Measurements from ENCODE around the gene SESN3.

SESN3 gene

GRCh38 chr11:95182397-95182796 is 48.6 kb downstream of the SESN3 start:
- no peak for TF ChIP-seq AEBP2 (tag by site-specific recombination; IDR thresholded peaks at IDR 0.05; ENCODE audit: borderline replicate concordance)
- no peak for TF ChIP-seq KLF16 (tag by site-specific recombination; IDR thresholded peaks at IDR 0.05)
- TF ChIP-seq ZBTB17 (tag by site-specific recombination; IDR thresholded peaks at IDR 0.05), result no peak
- TF ChIP-seq ZNF530 (tag by site-specific recombination; IDR thresholded peaks at IDR 0.05; ENCODE audit: low read depth), result no peak
- no peak for TF ChIP-seq MZF1 (tag by site-specific recombination; IDR thresholded peaks at IDR 0.05; ENCODE audit: borderline replicate concordance)
- TF ChIP-seq ZNF366 (tag by site-specific recombination; conservative IDR thresholded peaks at IDR 0.05), result no peak
- no peak for TF ChIP-seq ZNF639 (tag by site-specific recombination; IDR thresholded peaks at IDR 0.05)
- TF ChIP-seq ZIC2 (tag by site-specific recombination; IDR thresholded peaks at IDR 0.05), result no peak
- no peak for TF ChIP-seq ZNF560 (tag by site-specific recombination; IDR thresholded peaks at IDR 0.05; ENCODE audit: borderline replicate concordance)
- Histone ChIP-seq H3K36me3 (ENCODE audit: control insufficient read depth in 2 of 2, insufficient read depth in 1 of 2, low read length in 2 of 2) (peaks cover 14 to 41% of the 10 kb centered on the region in 2 experiments), H3K9me3 (ENCODE audit: control insufficient read depth, insufficient read depth, low read depth, low read length) (no peaks in the 10 kb centered on the region), H3K4me3 (ENCODE audit: low read depth, low read length) (no peak overlapping the region), H3K4me1 (ENCODE audit: control insufficient read depth, insufficient read depth, low read length) (no peaks in the 10 kb centered on the region), H3K27ac (ENCODE audit: extremely low read depth, low read depth, low read length) (no peak overlapping the region)
- ChIA-PET POLR2A (no interaction called here), CTCF (no interaction called here)

DNA sequence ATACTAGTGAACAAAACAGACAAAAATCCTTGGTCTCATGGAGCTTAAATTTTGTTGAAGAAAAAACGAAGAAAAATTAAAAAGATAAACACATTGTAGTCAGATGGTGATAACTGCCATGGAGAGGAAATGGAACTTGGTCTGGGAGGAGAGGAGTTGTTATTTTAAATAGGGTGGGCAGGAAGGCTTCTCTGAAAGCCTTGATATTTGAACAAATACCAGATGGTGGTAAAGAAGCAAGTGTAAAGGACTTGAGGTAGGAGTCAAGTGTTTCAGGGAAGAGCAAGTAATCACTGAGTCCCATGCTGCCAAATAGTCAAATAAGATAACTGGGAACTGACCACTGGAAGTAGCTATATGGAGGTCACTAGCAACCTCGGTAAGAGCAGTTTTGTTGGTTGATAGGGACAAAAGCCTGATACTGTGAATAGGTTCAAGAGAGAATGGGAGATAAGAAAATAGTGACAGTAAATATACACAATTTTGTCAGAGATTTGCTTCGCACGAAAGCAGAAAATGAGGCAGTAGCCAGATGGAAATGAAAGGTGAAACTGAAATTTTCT is 55.1 kb downstream of the SESN3 start:
- Histone ChIP-seq H3K4me1 (ENCODE audit: control insufficient read depth, insufficient read depth, low read length) (no peaks in the 10 kb centered on the region), H3K4me3 (ENCODE audit: low read depth, low read length) (no peak overlapping the region), H3K27ac (ENCODE audit: extremely low read depth, low read depth, low read length) (no peak overlapping the region), H3K9me3 (ENCODE audit: control insufficient read depth, insufficient read depth, low read depth, low read length) (no peaks in the 10 kb centered on the region), H3K36me3 (ENCODE audit: control insufficient read depth in 2 of 2, insufficient read depth in 1 of 2, low read length in 2 of 2) (peaks cover 16 to 64% of the 10 kb centered on the region in 2 experiments)
- ChIA-PET CTCF (no interaction called here), POLR2A (no interaction called here)
- TF ChIP-seq ZNF221 (tag by site-specific recombination; IDR thresholded peaks at IDR 0.05; ENCODE audit: borderline replicate concordance) (no peak), ZNF302 (tag by site-specific recombination; IDR thresholded peaks at IDR 0.05; ENCODE audit: low read depth) (no peak), ZNF202 (tag by site-specific recombination; IDR thresholded peaks at IDR 0.05; ENCODE audit: borderline replicate concordance) (no peak), ZNF366 (tag by site-specific recombination; conservative IDR thresholded peaks at IDR 0.05) (no peak), ZBTB6 (tag by site-specific recombination; IDR thresholded peaks at IDR 0.05) (no peak), ZNF184 (tag by site-specific recombination; IDR thresholded peaks at IDR 0.05) (no peak), ZNF677 (tag by site-specific recombination; IDR thresholded peaks at IDR 0.05) (no peak), YY2 (tag by site-specific recombination; IDR thresholded peaks at IDR 0.05) (no peak), INSM2 (tag by site-specific recombination; IDR thresholded peaks at IDR 0.05) (no peak), ZNF571 (tag by site-specific recombination; IDR thresholded peaks at IDR 0.05) (no peak), ZNF585B (tag by site-specific recombination; IDR thresholded peaks at IDR 0.05) (no peak), FEZF1 (tag by site-specific recombination; IDR thresholded peaks at IDR 0.05) (no peak), ZBTB20 (tag by site-specific recombination; IDR thresholded peaks at IDR 0.05) (no peak), ZNF37A (tag by site-specific recombination; IDR thresholded peaks at IDR 0.05) (no peak), ZIC2 (tag by site-specific recombination; IDR thresholded peaks at IDR 0.05) (no peak), ZNF707 (tag by site-specific recombination; IDR thresholded peaks at IDR 0.05) (no peak), AEBP2 (tag by site-specific recombination; IDR thresholded peaks at IDR 0.05; ENCODE audit: borderline replicate concordance) (no peak)
- TF ChIP-seq, protein P1, sequence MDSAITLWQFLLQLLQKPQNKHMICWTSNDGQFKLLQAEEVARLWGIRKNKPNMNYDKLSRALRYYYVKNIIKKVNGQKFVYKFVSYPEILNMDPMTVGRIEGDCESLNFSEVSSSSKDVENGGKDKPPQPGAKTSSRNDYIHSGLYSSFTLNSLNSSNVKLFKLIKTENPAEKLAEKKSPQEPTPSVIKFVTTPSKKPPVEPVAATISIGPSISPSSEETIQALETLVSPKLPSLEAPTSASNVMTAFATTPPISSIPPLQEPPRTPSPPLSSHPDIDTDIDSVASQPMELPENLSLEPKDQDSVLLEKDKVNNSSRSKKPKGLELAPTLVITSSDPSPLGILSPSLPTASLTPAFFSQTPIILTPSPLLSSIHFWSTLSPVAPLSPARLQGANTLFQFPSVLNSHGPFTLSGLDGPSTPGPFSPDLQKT (IDR thresholded peaks at IDR 0.05; ENCODE audit: borderline replicate concordance, low read depth, low read length), result no peak

Data from HEK293 (cell line).